Adrenal gland (tissue), 5 donors: ENCODE data around the gene SSTR3.

Experiments
- CTCF ChIP-seq, 6 experiments: fragments of 450-650 bp in 4 of 6; fragments of 200-600 bp in 2 of 6; sonication (generic) in 1 of 6; IDR thresholded peaks; 1 replicate in 5 of 6; 2 replicates in 1 of 6; pipeline versions ENCODE4 v1.5.1 to v1.8.0; 2016 to 2021; ENCODE audit warnings: antibody characterized with exemption in 6 of 6, mild to moderate bottlenecking in 2 of 6, moderate library complexity in 1 of 6
- POLR2A ChIP-seq, 2 donors: fragments of 450-650 bp; IDR thresholded peaks; one replicate each; pipeline ENCODE4 v1.6.1; 2017; ENCODE audit warnings: antibody characterized with exemption in 2 of 2, mild to moderate bottlenecking in 2 of 2, moderate library complexity in 1 of 2
- donor health status: DM: no; HTN: no; CAD: no.

GRCh38 chr22:37178350-37179125 is 33.7 kb downstream of the SSTR3 start:
- peak in 1 of 6 experiments; percentile 5 for TF ChIP-seq CTCF (IDR thresholded peaks at IDR 0.05)
- TF ChIP-seq POLR2A (IDR thresholded peaks at IDR 0.05) = peak in 1 of 2 donors; percentile 76
